DMS114 treated with DMSO at 0.1 percent for 48 hours (cell line): ENCODE results near the gene DAP.
"Not testable (repeated sequence)": the region's sequence is repeated elsewhere in the genome, so short reads cannot be mapped to it uniquely, and the experiment has no call there.

Experiments used
- DNase-seq: peaks from one replicate; lab custom pipeline; 2025; ENCODE audit not compliant: unreplicated experiment; lab: John Stamatoyannopoulos, UW

The DAP gene

DNA sequence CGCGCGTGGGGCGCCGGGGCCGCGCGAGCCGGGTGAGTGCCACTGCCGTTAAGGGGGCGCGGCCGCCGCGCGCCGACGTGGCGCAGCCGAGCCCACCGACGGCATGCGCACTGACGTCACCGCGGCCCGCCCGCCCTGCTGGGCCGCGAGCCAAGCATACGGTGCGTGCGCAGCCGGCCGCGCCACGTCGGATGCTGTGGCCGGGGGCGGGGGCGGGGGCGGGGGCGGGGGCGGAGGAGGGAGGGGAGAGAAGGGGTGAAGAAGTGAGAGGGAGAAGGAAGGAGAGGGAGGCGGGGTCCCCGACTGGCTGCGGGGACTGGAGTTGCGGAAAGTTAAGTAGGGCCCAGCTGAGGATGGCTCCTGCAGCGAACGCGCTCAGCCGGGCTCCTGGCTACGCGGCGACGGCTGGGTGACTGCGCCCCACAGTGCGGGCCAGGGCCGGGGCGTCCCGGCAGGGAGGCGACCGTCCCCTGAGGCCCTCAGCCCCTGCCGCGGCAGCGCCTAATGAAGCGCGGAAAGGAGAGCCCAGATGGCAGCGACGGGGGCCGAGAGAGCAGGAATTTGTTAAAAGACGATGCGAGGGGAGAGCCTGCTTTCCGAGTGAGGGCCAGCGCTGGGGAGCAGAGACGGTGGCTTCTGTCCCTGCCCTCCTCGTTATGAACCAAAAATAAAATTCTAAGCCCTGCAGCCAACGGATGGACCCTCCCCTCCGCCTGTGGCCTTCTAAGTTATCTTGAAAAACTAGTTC lies at the start of gene DAP:
Gene DAP (minus strand): TSS at position 50 of the 748 bp plus-strand sequence. CDS start 166 bp downstream, outside the sequence.
- DNase-seq: peak; percentile 41

DNA sequence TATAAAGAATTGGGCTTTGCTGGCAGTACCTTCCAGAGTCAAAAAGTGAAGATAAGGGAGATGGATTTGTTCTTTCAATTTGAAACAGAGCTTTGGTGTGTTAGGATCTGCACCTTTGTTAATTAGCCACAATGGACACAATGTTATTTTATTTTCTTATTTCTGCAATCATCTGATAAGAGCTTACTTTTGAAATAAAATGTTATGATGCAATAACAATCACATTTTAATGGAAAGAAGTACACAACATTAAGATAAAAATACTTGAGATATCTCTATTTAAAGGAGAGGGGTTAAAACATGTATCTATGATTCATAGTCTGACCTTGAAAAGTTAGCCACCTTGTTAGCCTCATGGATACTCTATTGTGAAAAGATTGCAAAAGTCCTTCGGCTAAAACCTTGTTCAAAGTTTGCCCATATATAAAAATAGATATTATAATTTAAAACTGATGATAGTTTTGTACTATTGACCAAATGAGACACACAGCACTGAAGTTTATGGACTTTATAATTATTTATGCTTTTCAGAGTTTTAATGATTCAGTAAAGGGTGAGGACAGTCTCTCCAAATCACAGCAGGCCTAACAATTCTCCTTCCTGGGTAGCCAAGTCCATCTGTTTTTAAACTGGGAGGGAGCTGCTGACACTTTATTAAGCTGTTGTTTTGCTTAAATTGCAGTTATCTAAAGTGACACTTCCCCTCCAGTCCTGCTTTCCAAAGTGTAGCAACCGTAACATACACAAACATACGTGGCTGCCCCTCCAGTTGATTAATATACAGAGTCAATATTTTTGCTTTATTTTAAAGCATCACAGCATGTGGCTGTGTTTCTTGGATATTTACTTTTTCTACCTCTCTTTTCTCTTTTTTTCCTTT lies 47.6 kb upstream of the DAP start:
- DNase-seq: no peak

DNA sequence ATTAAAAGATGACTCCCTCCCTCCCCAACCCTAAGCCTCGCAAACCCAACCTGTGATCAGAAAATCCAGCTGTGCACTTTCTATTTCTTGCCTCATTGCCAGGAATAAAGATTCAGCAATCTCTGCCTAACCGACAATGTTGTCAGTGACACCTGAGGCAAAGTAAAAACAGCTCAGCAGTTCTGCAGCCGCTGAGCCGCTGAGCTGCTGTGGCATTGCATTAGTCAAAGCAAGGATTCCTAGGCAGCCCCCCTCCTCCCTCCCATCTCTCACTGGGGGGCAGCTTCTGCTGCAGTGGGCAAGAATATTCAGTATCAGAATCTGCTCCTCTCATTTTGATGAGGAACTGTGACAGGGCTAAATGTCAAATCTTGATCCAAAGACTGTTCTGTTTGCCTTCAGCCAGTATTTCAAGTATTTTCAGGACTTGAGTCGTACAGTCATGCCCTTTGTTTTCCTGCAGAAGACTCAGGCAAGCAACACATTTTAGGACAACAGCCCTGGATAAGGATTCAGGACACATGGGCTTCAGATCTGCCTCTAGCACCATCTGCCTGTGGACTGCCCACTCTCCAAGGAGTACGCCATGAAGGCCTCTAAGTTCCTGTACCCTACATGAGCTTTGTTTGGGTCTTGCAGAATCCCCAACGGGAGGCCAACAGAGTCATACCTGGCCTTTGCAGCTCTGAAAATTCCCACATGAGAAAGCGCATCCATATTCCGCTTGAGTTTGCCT lies 41.1 kb upstream of the DAP start:
- DNase-seq: no peak

DNA sequence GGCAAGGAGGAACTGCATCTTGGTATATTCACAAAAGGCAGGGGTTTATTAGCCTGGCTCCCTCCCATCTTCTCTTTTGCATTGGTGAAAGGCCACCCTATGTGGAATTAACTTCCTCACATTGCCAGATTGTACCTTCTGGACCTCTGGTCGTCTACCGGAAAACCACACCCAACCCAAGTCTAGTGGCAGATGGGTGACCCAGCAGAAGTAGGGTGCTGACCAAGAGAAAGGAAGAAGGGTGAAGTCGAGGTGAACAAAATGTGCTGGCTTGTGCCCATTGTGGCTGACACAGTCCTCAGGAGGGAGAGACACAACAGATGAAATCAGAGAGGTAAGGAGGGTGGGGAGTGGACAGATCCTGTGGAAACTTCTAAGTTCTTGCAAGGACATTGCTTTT lies 39.8 kb upstream of the DAP start:
- DNase-seq: no peak

DNA sequence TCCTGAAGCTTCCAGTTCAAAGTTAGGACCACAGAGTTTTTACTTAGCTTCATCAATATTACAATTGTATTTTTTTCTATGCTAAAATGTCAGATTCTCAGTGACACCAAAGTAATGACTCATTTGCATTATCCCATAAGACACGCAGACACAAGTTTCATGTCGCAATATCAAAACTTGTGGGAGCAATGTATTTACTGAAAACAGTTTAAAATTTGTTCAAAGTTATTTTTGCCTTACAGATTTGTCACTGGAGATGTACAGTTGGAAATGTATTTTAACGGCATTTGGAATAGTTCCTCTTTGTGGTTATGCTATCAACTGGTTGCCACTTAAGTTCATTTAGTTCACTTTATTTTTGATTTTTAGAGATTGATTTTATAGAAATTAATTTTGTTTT lies 36.2 kb upstream of the DAP start:
- no peak for DNase-seq

DNA sequence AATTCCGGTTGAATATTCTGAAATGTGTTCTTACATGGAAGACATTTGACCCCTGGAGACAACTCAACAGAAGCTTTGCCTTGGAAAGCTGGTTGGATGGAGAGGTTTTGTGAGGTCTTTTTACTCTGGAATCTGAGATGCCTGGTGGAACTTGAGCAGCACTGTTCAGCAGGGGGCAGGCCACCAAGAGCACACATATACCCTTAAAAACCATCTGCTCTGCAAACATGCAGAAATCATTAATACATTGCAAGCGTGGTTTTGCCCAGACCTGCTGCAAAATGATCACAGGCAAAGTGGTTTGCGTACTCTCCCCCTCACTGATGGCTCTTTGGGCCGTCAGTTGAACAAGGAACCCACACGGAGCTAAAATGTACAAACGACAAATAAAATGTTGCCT lies 32.8 kb upstream of the DAP start:
- DNase-seq: no peak

GRCh38 chr5:10792336-10792735 lies 31.3 kb upstream of the DAP start:
- no peak for DNase-seq

- no peak for DNase-seq
These were observed 28.7 kb upstream of the DAP start for GRCh38 chr5:10789726-10790125.

DNA sequence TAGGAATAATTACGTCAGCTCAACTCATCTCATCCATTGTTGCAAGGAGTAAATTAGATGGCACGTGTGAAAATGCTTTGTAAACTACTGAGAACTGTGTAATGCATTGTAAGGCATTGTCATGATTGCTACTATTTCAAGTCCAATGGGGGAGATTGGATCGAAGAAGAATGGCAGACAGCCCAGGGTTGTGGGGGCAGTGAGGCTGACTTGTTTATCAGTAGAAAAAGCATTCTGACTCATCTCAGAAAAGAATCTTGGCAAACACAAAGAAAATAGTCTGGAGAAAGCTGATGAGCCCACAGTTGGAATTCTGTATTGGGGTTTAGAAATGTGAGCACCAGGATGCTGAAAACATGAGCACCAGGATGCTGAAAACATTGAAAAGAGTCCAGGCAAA lies 28.0 kb upstream of the DAP start:
- no peak for DNase-seq

- no peak for DNase-seq
These were observed 27.3 kb upstream of the DAP start for GRCh38 chr5:10788358-10788757.

DNA sequence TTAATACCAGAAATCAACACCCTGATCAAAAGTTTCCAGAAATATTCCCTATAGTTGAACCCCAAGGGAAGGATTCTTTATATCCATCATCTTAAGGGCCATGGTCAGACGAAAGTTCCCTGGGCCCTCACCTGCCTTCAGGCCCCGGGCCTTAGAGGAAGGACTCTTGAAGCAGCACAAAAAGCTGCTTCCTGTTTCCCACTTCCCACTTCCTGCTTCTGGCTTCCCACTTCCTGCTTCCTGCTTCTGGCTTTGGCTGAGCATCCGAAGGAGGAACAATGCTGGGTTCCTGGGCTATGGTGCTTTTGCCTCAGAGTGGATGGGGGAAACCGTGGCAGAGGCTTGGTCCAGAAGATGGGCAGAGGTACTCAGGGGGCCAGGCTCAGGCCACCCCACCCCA lies 25.8 kb upstream of the DAP start:
- DNase-seq: no peak

DNA sequence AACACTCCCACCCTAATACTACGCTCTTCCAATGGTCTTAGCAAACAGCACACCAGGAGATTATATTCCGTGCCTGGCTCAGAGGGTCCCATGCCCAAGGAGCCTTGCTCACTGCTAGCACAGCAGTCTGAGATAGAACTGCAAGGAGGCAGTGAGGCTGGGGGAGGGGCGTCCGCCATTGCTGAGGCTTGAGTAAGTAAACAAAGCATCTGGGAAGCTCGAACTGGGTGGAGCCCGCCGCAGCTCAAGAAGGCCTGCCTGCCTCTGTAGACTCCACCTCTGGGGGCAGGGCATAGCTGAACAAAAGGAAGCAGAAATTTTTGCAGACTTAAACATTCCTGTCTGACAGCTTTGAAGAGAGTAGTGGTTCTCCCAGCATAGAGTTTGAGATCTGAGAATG lies 19.2 kb upstream of the DAP start:
- not testable (repeated sequence) for DNase-seq

- no peak for DNase-seq
These were observed 18.6 kb upstream of the DAP start for GRCh38 chr5:10779592-10779991.

- no peak for DNase-seq
These were observed 17.3 kb upstream of the DAP start for GRCh38 chr5:10778179-10778910.

GRCh38 chr5:10775646-10776045 lies 14.6 kb upstream of the DAP start:
- DNase-seq: no peak

GRCh38 chr5:10772901-10773585 lies 12.0 kb upstream of the DAP start:
- DNase-seq: no peak

GRCh38 chr5:10768328-10768899 lies 7.4 kb upstream of the DAP start:
- DNase-seq: no peak

- DNase-seq: no peak
These were observed 1.9 kb upstream of the DAP start for GRCh38 chr5:10762776-10763500.
